Activated naive CD4-positive, alpha-beta T cell treated with anti-CD3 and anti-CD28 coated beads, Interleukin-2, amount 10 ng/mL, durations not matched to agents 7 days and 5 days (primary cell): Measurements from ENCODE around the gene LRRC28.

Source experiments
- CTCF ChIA-PET: fragments of 350-600 bp; sonication (Branson Sonifier 250); formaldehyde crosslinking; loops from one replicate; lab custom pipeline; 2021; ENCODE audit warnings: antibody characterized with exemption; lab: Charles Lee
- DNase-seq: peaks from one replicate; pipeline ENCODE4 v3.0.0-alpha.2; 2020
- H3K27ac Mint-ChIP-seq: one replicate; pipeline ENCODE4 v1.8.0; 2021; ENCODE audit warnings: mild to moderate bottlenecking, moderate library complexity, mixed read lengths
- H3K27me3 Mint-ChIP-seq: one replicate; pipeline ENCODE4 v1.8.0; 2021; ENCODE audit warnings: mild to moderate bottlenecking, mixed read lengths
- H3K36me3 Mint-ChIP-seq: one replicate; pipeline ENCODE4 v1.8.0; 2021; ENCODE audit warnings: mixed read lengths
- H3K4me1 Mint-ChIP-seq: one replicate; pipeline ENCODE4 v1.8.0; 2021; ENCODE audit warnings: mixed read lengths
- H3K4me3 Mint-ChIP-seq: one replicate; pipeline ENCODE4 v1.8.0; 2021; ENCODE audit warnings: mild to moderate bottlenecking, moderate library complexity, mixed read lengths
- H3K9me3 Mint-ChIP-seq: one replicate; pipeline ENCODE4 v1.8.0; 2021; ENCODE audit warnings: mixed read lengths

Gene LRRC28

GRCh38 chr15:99250857-99251841, at the start of gene LRRC28:
Gene LRRC28, plus strand, starts transcription at chr15:99251481. Its CDS starts 4,477 bp downstream, at chr15:99255958.
- Mint-ChIP-seq H3K4me1 (peaks cover 31% of the 10 kb centered on the region), H3K27me3 (no peaks in the 10 kb centered on the region), H3K36me3 (peaks cover 15% of the 10 kb centered on the region), H3K4me3 (peak within 1 kb of the TSS; percentile 87), H3K9me3 (peaks cover 5% of the 10 kb centered on the region), H3K27ac (peak within 1 kb of the TSS; percentile 88)
- peak; percentile 98 for DNase-seq
- CTCF ChIA-PET = no interaction called here

GRCh38 chr15:99202176-99202552, 49.1 kb upstream of the LRRC28 start:
- H3K27ac Mint-ChIP-seq = no peak overlapping the region
- no peak overlapping the region for H3K4me3 Mint-ChIP-seq
- H3K4me1 Mint-ChIP-seq = no peaks in the 10 kb centered on the region
- peaks cover 4% of the 10 kb centered on the region for H3K27me3 Mint-ChIP-seq
- no peak for DNase-seq
- no peaks in the 10 kb centered on the region for H3K36me3 Mint-ChIP-seq
- CTCF ChIA-PET = no interaction called here
- no peaks in the 10 kb centered on the region for H3K9me3 Mint-ChIP-seq

- H3K27ac Mint-ChIP-seq = no peak overlapping the region
- H3K9me3 Mint-ChIP-seq = no peaks in the 10 kb centered on the region
- H3K4me1 Mint-ChIP-seq = no peaks in the 10 kb centered on the region
- H3K36me3 Mint-ChIP-seq = no peaks in the 10 kb centered on the region
- CTCF ChIA-PET = interaction anchor here (0.9 kb wide), 1 partner anchor 497 kb away, joined by 3 read pairs; no protein-coding TSS in a partner anchor
- H3K4me3 Mint-ChIP-seq = no peak overlapping the region
- no peak for DNase-seq
- H3K27me3 Mint-ChIP-seq = peaks cover 4% of the 10 kb centered on the region
Observed at GRCh38 chr15:99207672-99208071, 43.6 kb upstream of the LRRC28 start.

GRCh38 chr15:99209326-99209725, 42.0 kb upstream of the LRRC28 start:
- no peak for DNase-seq
- H3K9me3 Mint-ChIP-seq = no peaks in the 10 kb centered on the region
- H3K27ac Mint-ChIP-seq = no peak overlapping the region
- no peak overlapping the region for H3K4me3 Mint-ChIP-seq
- CTCF ChIA-PET = interaction anchor here (6.0 kb wide), 1 partner anchor 108 kb away, joined by 51 read pairs; no protein-coding TSS in a partner anchor
- H3K4me1 Mint-ChIP-seq = no peaks in the 10 kb centered on the region
- H3K27me3 Mint-ChIP-seq = peaks cover 4% of the 10 kb centered on the region
- no peaks in the 10 kb centered on the region for H3K36me3 Mint-ChIP-seq

GRCh38 chr15:99210334-99210733, 40.9 kb upstream of the LRRC28 start:
- H3K27ac Mint-ChIP-seq = no peak overlapping the region
- no peaks in the 10 kb centered on the region for H3K36me3 Mint-ChIP-seq
- H3K9me3 Mint-ChIP-seq = no peaks in the 10 kb centered on the region
- no peak for DNase-seq
- no peaks in the 10 kb centered on the region for H3K27me3 Mint-ChIP-seq
- H3K4me1 Mint-ChIP-seq = no peaks in the 10 kb centered on the region
- no peak overlapping the region for H3K4me3 Mint-ChIP-seq
- CTCF ChIA-PET = interaction anchor here (1.3 to 6.0 kb wide), 2 partner anchors 28 to 109 kb away, joined by 3 to 51 read pairs; no protein-coding TSS in a partner anchor

- H3K27me3 Mint-ChIP-seq = no peaks in the 10 kb centered on the region
- no peaks in the 10 kb centered on the region for H3K4me1 Mint-ChIP-seq
- no peaks in the 10 kb centered on the region for H3K9me3 Mint-ChIP-seq
- H3K4me3 Mint-ChIP-seq = no peak overlapping the region
- DNase-seq = no peak
- H3K36me3 Mint-ChIP-seq = no peaks in the 10 kb centered on the region
- CTCF ChIA-PET = interaction anchor here (3.1 to 6.0 kb wide), 2 partner anchors 106 to 111 kb away, joined by 16 to 51 read pairs; partner anchors contain the start of gene SYNM
- no peak overlapping the region for H3K27ac Mint-ChIP-seq
Observed at GRCh38 chr15:99211926-99212325, 39.4 kb upstream of the LRRC28 start.

GRCh38 chr15:99212406-99212805, 38.9 kb upstream of the LRRC28 start:
- Mint-ChIP-seq H3K27me3 (no peaks in the 10 kb centered on the region), H3K4me1 (no peaks in the 10 kb centered on the region), H3K4me3 (no peak overlapping the region), H3K9me3 (no peaks in the 10 kb centered on the region), H3K36me3 (no peaks in the 10 kb centered on the region), H3K27ac (no peak overlapping the region)
- no peak for DNase-seq
- CTCF ChIA-PET = interaction anchor here (0.8 to 6.0 kb wide), 4 partner anchors 42 to 122 kb away, joined by 3 to 51 read pairs (median 10); partner anchors contain the start of gene SYNM

- CTCF ChIA-PET = interaction anchor here (0.7 to 6.0 kb wide), 6 partner anchors 9 to 491 kb away, joined by 3 to 51 read pairs (median 4); partner anchors contain the start of gene SYNM
Observed at GRCh38 chr15:99213187-99213811, 38.0 kb upstream of the LRRC28 start.

GRCh38 chr15:99224372-99225214, 26.7 kb upstream of the LRRC28 start:
- no peak for DNase-seq
- Mint-ChIP-seq H3K27ac (no peak overlapping the region), H3K9me3 (no peaks in the 10 kb centered on the region), H3K4me3 (no peak overlapping the region), H3K4me1 (no peaks in the 10 kb centered on the region), H3K27me3 (no peaks in the 10 kb centered on the region), H3K36me3 (no peaks in the 10 kb centered on the region)
- CTCF ChIA-PET = interaction anchor here (0.7 to 2.3 kb wide), 2 partner anchors 118 to 124 kb away, joined by 3 to 6 read pairs; no protein-coding TSS in a partner anchor

More at GRCh38 chr15:99213187-99213811, 38.0 kb upstream of the LRRC28 start:
- H3K4me3 Mint-ChIP-seq = no peak overlapping the region
- no peaks in the 10 kb centered on the region for H3K9me3 Mint-ChIP-seq
- DNase-seq = peak; percentile 82
- H3K27me3 Mint-ChIP-seq = no peaks in the 10 kb centered on the region
- H3K36me3 Mint-ChIP-seq = no peaks in the 10 kb centered on the region
- H3K4me1 Mint-ChIP-seq = no peaks in the 10 kb centered on the region
- H3K27ac Mint-ChIP-seq = no peak overlapping the region

- Mint-ChIP-seq H3K4me3 (no peak overlapping the region), H3K27me3 (no peaks in the 10 kb centered on the region), H3K27ac (no peak overlapping the region), H3K36me3 (no peaks in the 10 kb centered on the region), H3K4me1 (no peaks in the 10 kb centered on the region), H3K9me3 (no peaks in the 10 kb centered on the region)
- CTCF ChIA-PET = no interaction called here
- no peak for DNase-seq
Observed at GRCh38 chr15:99226802-99227201, 24.5 kb upstream of the LRRC28 start.

- CTCF ChIA-PET = interaction anchor here (1.5 kb wide), 1 partner anchor 127 kb away, joined by 5 read pairs; no protein-coding TSS in a partner anchor
- DNase-seq = no peak
- Mint-ChIP-seq H3K4me1 (no peaks in the 10 kb centered on the region), H3K4me3 (no peak overlapping the region), H3K27me3 (no peaks in the 10 kb centered on the region), H3K36me3 (no peaks in the 10 kb centered on the region), H3K9me3 (no peaks in the 10 kb centered on the region), H3K27ac (no peak overlapping the region)
Observed at GRCh38 chr15:99228120-99228770, 23.0 kb upstream of the LRRC28 start.

GRCh38 chr15:99230867-99231266, 20.4 kb upstream of the LRRC28 start:
- Mint-ChIP-seq H3K4me3 (no peak overlapping the region), H3K27ac (no peak overlapping the region), H3K36me3 (no peaks in the 10 kb centered on the region), H3K4me1 (no peaks in the 10 kb centered on the region), H3K9me3 (no peaks in the 10 kb centered on the region), H3K27me3 (no peaks in the 10 kb centered on the region)
- CTCF ChIA-PET = no interaction called here
- DNase-seq = no peak

- Mint-ChIP-seq H3K9me3 (no peaks in the 10 kb centered on the region), H3K27ac (no peak overlapping the region), H3K4me1 (no peaks in the 10 kb centered on the region), H3K27me3 (no peaks in the 10 kb centered on the region), H3K36me3 (no peaks in the 10 kb centered on the region), H3K4me3 (no peak overlapping the region)
- CTCF ChIA-PET = no interaction called here
- DNase-seq = no peak
Observed at GRCh38 chr15:99232740-99233139, 18.5 kb upstream of the LRRC28 start.
